HG03135 (cell line): ENCODE measurements around the gene FAM167B.
"Not testable (repeated sequence)": the region's sequence is repeated elsewhere in the genome, so short reads cannot be mapped to it uniquely, and the experiment has no call there.

ENCODE experiments used
- ATAC-seq: cut with Tn5 transposase; IDR thresholded peaks from one replicate; pipeline ENCODE4 v1.9.1; 2021; ENCODE audit warnings: mild to moderate bottlenecking, moderate library complexity; ENCODE audit not compliant: unreplicated experiment

Gene FAM167B

GRCh38 chr1:32291708-32292538 lies 44.9 kb downstream of the FAM167B start, which contains the start of gene HDAC1:
TSS of gene HDAC1 (plus strand) at chr1:32292083. CDS start at chr1:32292170, 87 bp downstream.
- peak; percentile 94 for ATAC-seq

- ATAC-seq = not testable (repeated sequence)
Measured at GRCh38 chr1:32298211-32298610, 51.2 kb downstream of the FAM167B start.
